K562 (cell line): Measurements from ENCODE around the gene SLFN5. TPM values are rescaled to one million over a fixed set of nuclear protein-coding genes. Genes with fewer than 3 reads are reported as not detected.
A peak's percentile ranks its signal among the peaks of the same experiment; 100 is the strongest.
"Not testable (repeated sequence)": the region's sequence is repeated elsewhere in the genome, so short reads cannot be mapped to it uniquely, and the experiment has no call there.

Source experiments
- ATAC-seq: fragments of 200-7000 bp; cut with Tn5 transposase; 3 replicates; pipeline ENCODE4 v1.9.1; 2020; ENCODE audit warnings: moderate library complexity
- BruUV-seq: library from RNA; stranded (reverse); fragments of 400-500 nt; replicated peaks from 2 replicates; lab custom pipeline; 2021; lab: Mats Ljungman, UMichigan
- CTCF ChIA-PET: fragments of 300-600 bp; formaldehyde crosslinking; extraction: SDS; loops from one replicate; lab custom pipeline; 2021; ENCODE audit warnings: low intra/inter-chr PET ratio; lab: Yijun Ruan, JAX
- POLR2A ChIA-PET: fragments of 300-600, 350-650 bp; sonication (Branson Sonifier 250); formaldehyde crosslinking; extraction: SDS; loops from one replicate; lab custom pipeline; 2021; ENCODE audit warnings: antibody characterized with exemption, inconsistent platforms; lab: Yijun Ruan, JAX
- DNase-seq, 4 experiments: peaks; one replicate each; pipeline versions ENCODE4 v3.0.0 to v3.0.0-alpha.2; 2011 to 2018; ENCODE audit warnings: low spot score in 3 of 4, mixed read lengths in 3 of 4; ENCODE audit errors: extremely low read depth in 1 of 4
- FAIRE-seq: peaks from 2 replicates; lab custom pipeline; 2011; peaks lifted over from hg19 to GRCh38; lab: Jason Lieb, UNC
- H2AFZ ChIP-seq: 2 replicates; pipeline ENCODE4 v1.6.0; 2011; ENCODE audit warnings: low read depth, low read length, control low read depth, inconsistent platforms
- H3K27ac ChIP-seq: fragments of 200-600 bp; 3 replicates; pipeline ENCODE4 v1.8.0; 2011; ENCODE audit warnings: low read depth, mild to moderate bottlenecking, control low read depth, inconsistent platforms, low read length, moderate library complexity, mixed read lengths; ENCODE audit errors: extremely low read depth
- H3K27me3 ChIP-seq, 2 experiments: fragments of 300-600 bp in 1 of 2; 2 replicates in 1 of 2; 3 replicates in 1 of 2; pipeline versions ENCODE4 v1.6.0 to v1.8.0; 2011; ENCODE audit warnings: inconsistent platforms in 2 of 2, low read length in 2 of 2, mild to moderate bottlenecking in 1 of 2, mixed read lengths in 1 of 2, moderate library complexity in 1 of 2; ENCODE audit not compliant: control insufficient read depth in 2 of 2, insufficient read depth in 2 of 2
- H3K36me3 ChIP-seq: fragments of 300-600 bp; 3 replicates; pipeline ENCODE4 v1.8.0; 2011; ENCODE audit warnings: mild to moderate bottlenecking, low read length, inconsistent platforms; ENCODE audit not compliant: control insufficient read depth, insufficient read depth
- H3K4me1 ChIP-seq, 2 experiments: fragments of 200-600 bp in 1 of 2; replicated peaks in 1 of 2; 2 replicates in 1 of 2; 3 replicates in 1 of 2; pipeline versions ENCODE4 v1.5.1 to v1.8.0; 2011; ENCODE audit warnings: inconsistent platforms in 2 of 2, low read length in 2 of 2, mild to moderate bottlenecking in 1 of 2, mixed read lengths in 1 of 2, moderate library complexity in 1 of 2; ENCODE audit not compliant: control insufficient read depth in 2 of 2, insufficient read depth in 2 of 2
- H3K4me2 ChIP-seq: 2 replicates; pipeline ENCODE4 v1.6.1; 2011; ENCODE audit warnings: low read length, control low read depth, inconsistent platforms, mixed read lengths; ENCODE audit not compliant: insufficient read depth
- H3K4me3 ChIP-seq: fragments of 200-600 bp; sonication (generic), shearing (Covaris generic); 2 replicates; pipeline ENCODE4 v1.5.1; 2016; ENCODE audit warnings: control low read depth, inconsistent platforms
- H3K79me2 ChIP-seq: fragments of 200-600 bp; 3 replicates; pipeline ENCODE4 v1.8.0; 2011; ENCODE audit warnings: low read length, inconsistent platforms; ENCODE audit not compliant: control insufficient read depth, insufficient read depth
- H3K9ac ChIP-seq, 2 experiments: 2 replicates each; pipeline versions ENCODE4 v1.6.0 to v1.6.1; 2011; ENCODE audit warnings: low read depth in 2 of 2, low read length in 2 of 2, control low read depth in 1 of 2, inconsistent platforms in 1 of 2, mild to moderate bottlenecking in 1 of 2, mixed read lengths in 1 of 2; ENCODE audit not compliant: insufficient read depth in 1 of 2
- H3K9me1 ChIP-seq: one replicate; pipeline ENCODE4 v1.6.0; 2011; ENCODE audit warnings: inconsistent platforms, mild to moderate bottlenecking, low read length, moderate library complexity; ENCODE audit not compliant: control insufficient read depth, insufficient read depth
- H3K9me3 ChIP-seq: replicated peaks from 2 replicates; pipeline ENCODE4 v1.5.1; 2011; ENCODE audit warnings: low read depth, low read length, inconsistent platforms; ENCODE audit not compliant: control insufficient read depth, insufficient read depth
- H4K20me1 ChIP-seq: replicated peaks from 2 replicates; pipeline ENCODE4 v1.6.1; 2011; ENCODE audit warnings: low read length, inconsistent platforms, mixed read lengths; ENCODE audit not compliant: control insufficient read depth, insufficient read depth
- BRD4 ChIP-seq: fragments of 200-600 bp; sonication (generic); IDR thresholded peaks from 2 replicates; pipeline ENCODE4 v1.6.1; 2017; ENCODE audit warnings: inconsistent platforms
- CCNT2 ChIP-seq: IDR thresholded peaks from 2 replicates; pipeline ENCODE4 v1.6.1; 2011; ENCODE audit warnings: borderline replicate concordance, low read depth, mild to moderate bottlenecking, moderate library complexity, mixed read lengths, low read length; ENCODE audit not compliant: insufficient read length; ENCODE audit errors: extremely low read depth
- HDAC1 ChIP-seq, 2 experiments: fragments of 450-650 bp; IDR thresholded peaks; 2 replicates each; pipeline ENCODE4 v1.6.1; 2016 to 2017; ENCODE audit warnings: inconsistent platforms in 1 of 2, mild to moderate bottlenecking in 1 of 2, moderate library complexity in 1 of 2
- NCOA2 ChIP-seq, 2 experiments: fragments of 450-650 bp; IDR thresholded peaks; 2 replicates each; pipeline ENCODE4 v1.6.1; 2018; ENCODE audit warnings: mild to moderate bottlenecking in 2 of 2, moderate library complexity in 1 of 2; ENCODE audit not compliant: partially characterized antibody in 2 of 2
- NELFE ChIP-seq: IDR thresholded peaks from 2 replicates; pipeline ENCODE4 v1.6.1; 2011; ENCODE audit warnings: mild to moderate bottlenecking; ENCODE audit not compliant: insufficient read depth, insufficient read length
- PREB ChIP-seq: sonication (generic); formaldehyde crosslinking; IDR thresholded peaks from 2 replicates; pipeline ENCODE4 v1.8.1; 2023; ENCODE audit warnings: mild to moderate bottlenecking, missing genetic modification reagents
- RBM25 ChIP-seq: fragments of 200-400 bp; formaldehyde crosslinking; IDR thresholded peaks from 2 replicates; pipeline ENCODE4 v1.6.1; 2018; ENCODE audit warnings: low read length, low read depth, moderate library complexity; ENCODE audit not compliant: severe bottlenecking
- RNF2 ChIP-seq: sonication (generic); IDR thresholded peaks from 2 replicates; pipeline ENCODE4 v1.6.1; 2016
- SREBF1 ChIP-seq: fragments of 150-350 bp; IDR thresholded peaks from 2 replicates; pipeline ENCODE4 v1.6.1; 2014; ENCODE audit warnings: antibody characterized with exemption, low read depth, low read length, borderline replicate concordance
- ZNF146 ChIP-seq: IDR thresholded peaks from one replicate; pipeline ENCODE4 v1.6.1; 2018; ENCODE audit warnings: missing compliant biosample characterization; ENCODE audit not compliant: unreplicated experiment
- WGBS: fragments of 100-300 bp; shearing (Covaris generic); methylation state at CpG from one replicate; pipeline ENCODE4 v1.1.6; 2016; ENCODE audit warnings: low coverage, mixed read lengths; ENCODE audit not compliant: insufficient coverage; ENCODE audit errors: missing lambda C conversion rate; 5-methylcytosine and 5-hydroxymethylcytosine counted together
- in situ Hi-C: fragments of 300-500 bp; cut with MboI; formaldehyde crosslinking; loops from 4 replicates; pipeline ENCODE4 v1.15.0; 2018; ENCODE audit warnings: inconsistent platforms, mixed read lengths
- intact Hi-C: fragments of 100-400 bp; cut with micrococcal nuclease; formaldehyde crosslinking; loops from 2 replicates; pipeline ENCODE4 v1.14.2; 2022
- polyA plus RNA-seq, 8 experiments: library from polyadenylated mRNA; depleted of rRNA in 4 of 8; stranded (reverse) in 5 of 8; unstranded in 3 of 8; fragments of >200 nt; fragmentation: Nextera tagmentation in 2 of 8; fragmentation: Illumina TruSeq in 1 of 8; extraction: Ambion mirVana in 2 of 8; extraction: Trizol in 1 of 8; gene quantifications; 2 replicates each; pipeline versions ENCODE4 v1.2.1 to v1.2.3, GENCODE V29; 2011 to 2014; ENCODE audit warnings: inconsistent platforms in 1 of 8, missing spikeins in 1 of 8
- total RNA-seq, 7 experiments: library from RNA; depleted of rRNA in 6 of 7; stranded (reverse); fragments of >200 nt in 6 of 7; fragmentation: Illumina TruSeq in 2 of 7; extraction: Trizol in 2 of 7; gene quantifications; 2 replicates each; pipeline versions ENCODE4 v1.2.1 to v1.2.3, GENCODE V29; 2011 to 2021; ENCODE audit warnings: low replicate concordance in 1 of 7
- TF ChIP-seq, protein P1 (sequence below): fragments of 150-350 bp; conservative IDR thresholded peaks from 2 replicates; pipeline ENCODE4 v1.6.1; 2014; ENCODE audit warnings: low read length

The SLFN5 gene
- total and polyA plus RNA-seq, 9 of the 15 experiments (the other 6 are each of a cell fraction or from before 2014, with no cell fraction given) = under 0.01 to 0.18 (median 0.04) TPM; not detected in 1

DNA sequence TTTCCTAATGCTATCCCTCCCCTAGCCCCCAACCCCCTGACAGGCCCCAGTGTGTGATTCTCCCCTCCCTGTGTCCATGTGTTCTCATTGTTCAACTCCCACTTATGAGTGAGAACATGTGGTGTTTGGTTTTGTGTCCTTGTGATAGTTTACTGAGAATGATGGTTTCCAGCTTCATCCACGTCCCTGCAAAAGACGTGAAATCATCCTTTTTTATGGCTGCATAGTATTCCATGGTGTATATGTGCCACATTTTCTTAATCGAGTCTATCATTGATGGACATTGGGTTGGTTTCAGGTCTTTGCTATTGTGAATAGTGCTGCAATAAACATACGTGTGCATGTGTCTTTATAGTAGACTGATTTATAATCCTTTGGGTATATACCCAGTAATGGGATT lies 8.6 kb upstream of the SLFN5 start:
- POLR2A ChIA-PET, H3K9ac ChIP-seq, DNase-seq: not testable (repeated sequence)

DNA sequence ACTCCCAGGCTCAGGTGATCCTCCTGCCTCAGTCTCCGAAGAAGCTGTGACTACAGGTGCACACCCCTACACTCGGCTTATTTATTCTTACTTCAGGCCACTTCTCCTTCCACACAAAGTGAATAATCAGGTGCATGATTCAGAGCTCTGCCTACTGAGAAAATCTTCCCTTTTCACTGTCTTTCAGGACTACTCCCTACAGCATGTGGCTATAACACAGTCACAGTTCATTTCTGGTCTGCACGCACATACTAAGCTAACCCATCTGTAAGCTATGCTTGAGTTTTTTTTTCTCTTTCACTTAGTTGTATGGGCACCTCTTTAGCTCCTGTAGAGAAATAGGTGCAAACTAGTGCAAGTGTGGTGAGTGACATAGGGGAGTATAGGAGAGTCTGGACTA lies 7.6 kb upstream of the SLFN5 start:
- H3K27me3 ChIP-seq = no peaks in the 10 kb centered on the region
- no peak overlapping the region for H2AFZ ChIP-seq
- FAIRE-seq = no peak
- no peaks in the 10 kb centered on the region for H3K79me2 ChIP-seq
- H4K20me1 ChIP-seq = no peaks in the 10 kb centered on the region
- in situ Hi-C loops (no loop called here), intact Hi-C loops (no loop called here)
- 0% methylated on average over 3 of the region's 3 CpGs for WGBS
- no TSS peak for BruUV-seq
- ChIA-PET CTCF (no interaction called here), POLR2A (interaction anchor here (0.5 kb wide), 1 partner anchor 308 kb away, joined by 3 read pairs; no protein-coding TSS in a partner anchor)
- no peak overlapping the region for H3K27ac ChIP-seq
- no peaks in the 10 kb centered on the region for H3K9me1 ChIP-seq
- H3K9ac ChIP-seq = no peak overlapping the region
- H3K36me3 ChIP-seq = no peaks in the 10 kb centered on the region
- no peak overlapping the region for H3K4me2 ChIP-seq
- DNase-seq = no peak
- no peaks in the 10 kb centered on the region for H3K4me1 ChIP-seq
- no peak overlapping the region for H3K4me3 ChIP-seq
- no peaks in the 10 kb centered on the region for H3K9me3 ChIP-seq
- no peak for ATAC-seq
- TF ChIP-seq CCNT2 (no peak), PREB (CRISPR knock-in tag) (no peak), BRD4 (no peak), RNF2 (no peak), NELFE (no peak), NCOA2 (IDR thresholded peaks at IDR 0.05; ENCODE audit: partially characterized antibody in 2 of 2) (no peak), HDAC1 (IDR thresholded peaks at IDR 0.05) (no peak), SREBF1 (no peak), RBM25 (no peak)
- TF ChIP-seq, protein P1, sequence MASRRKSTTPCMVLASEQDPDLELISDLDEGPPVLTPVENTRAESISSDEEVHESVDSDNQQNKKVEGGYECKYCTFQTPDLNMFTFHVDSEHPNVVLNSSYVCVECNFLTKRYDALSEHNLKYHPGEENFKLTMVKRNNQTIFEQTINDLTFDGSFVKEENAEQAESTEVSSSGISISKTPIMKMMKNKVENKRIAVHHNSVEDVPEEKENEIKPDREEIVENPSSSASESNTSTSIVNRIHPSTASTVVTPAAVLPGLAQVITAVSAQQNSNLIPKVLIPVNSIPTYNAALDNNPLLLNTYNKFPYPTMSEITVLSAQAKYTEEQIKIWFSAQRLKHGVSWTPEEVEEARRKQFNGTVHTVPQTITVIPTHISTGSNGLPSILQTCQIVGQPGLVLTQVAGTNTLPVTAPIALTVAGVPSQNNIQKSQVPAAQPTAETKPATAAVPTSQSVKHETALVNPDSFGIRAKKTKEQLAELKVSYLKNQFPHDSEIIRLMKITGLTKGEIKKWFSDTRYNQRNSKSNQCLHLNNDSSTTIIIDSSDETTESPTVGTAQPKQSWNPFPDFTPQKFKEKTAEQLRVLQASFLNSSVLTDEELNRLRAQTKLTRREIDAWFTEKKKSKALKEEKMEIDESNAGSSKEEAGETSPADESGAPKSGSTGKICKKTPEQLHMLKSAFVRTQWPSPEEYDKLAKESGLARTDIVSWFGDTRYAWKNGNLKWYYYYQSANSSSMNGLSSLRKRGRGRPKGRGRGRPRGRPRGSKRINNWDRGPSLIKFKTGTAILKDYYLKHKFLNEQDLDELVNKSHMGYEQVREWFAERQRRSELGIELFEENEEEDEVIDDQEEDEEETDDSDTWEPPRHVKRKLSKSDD = no peak

More for the DNA sequence above, 8.6 kb upstream of the SLFN5 start:
- intact Hi-C loops, FAIRE-seq, H3K4me3 ChIP-seq, BruUV-seq, H3K9me3 ChIP-seq, H2AFZ ChIP-seq, H3K79me2 ChIP-seq, H3K9me1 ChIP-seq, H4K20me1 ChIP-seq, in situ Hi-C loops, H3K4me2 ChIP-seq, H3K36me3 ChIP-seq, ATAC-seq, H3K4me1 ChIP-seq, CTCF ChIA-PET, H3K27me3 ChIP-seq, H3K27ac ChIP-seq: not testable (repeated sequence)
- peak; percentile 65 for TF ChIP-seq ZNF146
- WGBS = 0% methylated on average over 4 of the region's 4 CpGs
